Stimulated activated CD4-positive, alpha-beta T cell treated with anti-CD3 and anti-CD28 coated beads, Interleukin-15, amount 100 ng/mL, for 1 hour (primary cell): ENCODE results near the gene TPSAB1.

Experiments
- DNase-seq, 2 donors: peaks; one replicate each; pipeline ENCODE4 v3.0.0-alpha.2; 2020; ENCODE audit warnings: low read depth in 1 of 2, low spot score in 1 of 2

The TPSAB1 gene

GRCh38 chr16:1209081-1209480, 31.4 kb upstream of the TPSAB1 start:
- no peak for DNase-seq

DNA sequence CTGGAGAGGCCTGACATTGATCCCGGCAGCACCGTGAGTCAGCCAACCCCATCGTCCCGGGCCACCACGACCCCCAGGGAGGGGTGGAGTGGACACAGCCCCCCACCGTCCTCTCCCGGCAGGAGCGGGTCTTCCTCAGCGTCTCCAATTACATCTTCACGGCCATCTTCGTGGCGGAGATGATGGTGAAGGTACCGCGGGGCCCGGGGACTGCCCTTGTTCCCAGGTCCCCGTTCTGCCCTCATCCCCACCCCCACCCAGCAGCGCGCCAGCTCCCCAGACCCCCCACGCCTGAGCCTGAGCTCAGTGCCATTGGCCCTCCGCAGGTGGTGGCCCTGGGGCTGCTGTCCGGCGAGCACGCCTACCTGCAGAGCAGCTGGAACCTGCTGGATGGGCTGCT, 30.0 kb upstream of the TPSAB1 start:
- no peak for DNase-seq

- no peak for DNase-seq
Measured at GRCh38 chr16:1211451-1212268, 28.8 kb upstream of the TPSAB1 start.

DNA sequence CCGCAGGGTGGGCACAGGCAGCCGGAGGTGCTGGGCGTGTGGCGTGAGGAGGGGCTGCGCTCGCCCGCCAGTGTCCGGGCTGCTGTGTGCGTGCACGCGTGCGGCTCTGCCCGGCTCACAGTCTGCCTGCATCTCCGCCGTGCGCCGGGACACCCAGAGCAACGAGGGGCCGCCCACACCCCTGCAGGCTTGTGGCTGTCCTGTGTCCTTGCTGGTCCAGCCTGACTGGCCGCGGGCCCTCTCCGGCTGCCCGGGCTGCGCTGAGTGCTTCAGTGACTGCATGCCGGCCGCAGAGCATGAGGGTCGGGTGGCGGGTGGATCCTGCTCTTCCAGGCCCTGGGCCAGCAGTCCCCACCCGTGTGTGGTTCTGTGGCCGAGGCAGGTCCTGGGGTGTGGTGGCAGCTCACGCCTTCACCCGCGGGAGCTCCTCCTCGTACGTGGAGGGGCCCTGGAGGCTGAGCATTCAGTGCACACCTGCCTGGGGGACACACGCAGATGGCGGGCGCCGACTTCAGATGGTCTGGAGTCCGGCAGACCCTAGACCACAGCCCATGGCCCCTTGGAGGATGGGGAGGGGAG, 27.8 kb upstream of the TPSAB1 start:
- no peak for DNase-seq

DNA sequence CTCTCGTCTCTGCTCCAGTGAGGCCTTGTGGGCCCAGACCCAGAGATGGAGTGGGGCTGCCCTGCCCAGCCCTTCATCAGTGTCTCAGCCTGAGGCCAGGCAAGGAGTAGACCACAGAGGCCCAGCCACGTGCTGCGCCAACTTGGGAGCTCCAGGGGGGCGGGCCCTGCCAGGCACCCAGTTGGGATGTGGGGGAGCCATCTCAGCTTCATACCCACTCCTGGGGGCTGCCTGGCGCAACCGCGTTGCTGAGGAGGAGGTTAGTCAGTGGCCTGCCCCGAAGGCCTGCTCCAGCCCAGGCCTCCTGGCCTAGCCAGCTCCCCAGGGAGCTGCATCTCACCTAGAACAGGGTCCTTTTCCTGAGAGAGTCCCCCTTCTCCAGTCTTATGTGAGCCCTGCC, 27.3 kb upstream of the TPSAB1 start:
- DNase-seq, result no peak

GRCh38 chr16:1213796-1214372, 26.6 kb upstream of the TPSAB1 start:
- no peak for DNase-seq

- DNase-seq, result no peak
Measured at GRCh38 chr16:1214719-1215118, 25.8 kb upstream of the TPSAB1 start.

DNA sequence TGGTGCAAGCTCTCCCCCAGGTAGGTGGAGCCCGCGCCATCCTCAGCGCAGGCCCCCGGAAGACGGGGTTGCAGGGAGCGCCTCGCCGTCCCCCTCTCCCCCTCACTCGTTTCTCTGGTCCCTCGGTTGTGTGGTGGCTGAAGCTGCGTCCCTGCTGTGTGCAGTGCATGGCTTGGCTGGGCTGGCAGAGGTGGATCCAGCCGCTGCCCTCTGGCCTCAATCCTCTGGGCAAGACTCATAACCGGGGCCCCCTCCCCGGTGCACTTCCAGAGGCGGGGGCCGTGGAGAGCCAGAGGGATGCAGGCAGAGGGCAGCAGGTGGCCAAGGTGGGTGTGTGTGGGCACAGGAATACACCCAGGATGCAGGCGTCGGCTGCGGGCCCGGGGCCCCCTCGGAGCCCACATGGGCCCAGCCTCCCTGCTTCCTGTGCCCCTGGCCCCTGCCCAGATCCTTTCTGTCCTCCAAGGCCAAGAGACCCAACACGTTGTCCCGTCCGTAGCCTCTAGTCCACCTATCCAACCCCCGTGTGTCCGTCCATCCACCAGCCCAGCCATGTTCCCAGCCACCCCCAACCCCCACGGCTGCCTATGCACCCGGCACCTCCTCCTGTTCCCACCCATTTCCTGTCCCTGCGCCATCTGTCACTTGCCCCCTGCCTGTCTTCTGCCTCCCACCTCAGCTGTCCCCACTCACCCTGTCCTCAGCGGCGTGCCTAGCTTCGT, 24.8 kb upstream of the TPSAB1 start:
- DNase-seq, result no peak

DNA sequence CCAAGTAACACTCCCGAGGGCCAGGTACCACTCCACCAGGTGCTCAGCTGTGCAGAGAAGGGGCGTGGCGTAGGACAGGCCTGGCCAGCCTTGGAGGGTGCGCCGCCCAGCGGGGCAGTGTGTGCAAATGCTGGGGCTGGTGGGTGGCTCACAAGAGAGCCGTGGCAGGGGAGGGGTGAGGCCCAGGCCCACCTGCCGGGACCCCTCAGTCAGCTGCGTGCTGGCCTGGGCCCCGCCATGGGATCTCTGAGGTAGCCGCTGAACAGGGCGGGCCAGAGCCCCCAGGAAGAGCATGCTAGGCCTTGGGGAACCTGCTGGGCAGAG, 24.2 kb upstream of the TPSAB1 start:
- DNase-seq, result no peak

GRCh38 chr16:1216681-1217400, 23.7 kb upstream of the TPSAB1 start:
- DNase-seq, result no peak

DNA sequence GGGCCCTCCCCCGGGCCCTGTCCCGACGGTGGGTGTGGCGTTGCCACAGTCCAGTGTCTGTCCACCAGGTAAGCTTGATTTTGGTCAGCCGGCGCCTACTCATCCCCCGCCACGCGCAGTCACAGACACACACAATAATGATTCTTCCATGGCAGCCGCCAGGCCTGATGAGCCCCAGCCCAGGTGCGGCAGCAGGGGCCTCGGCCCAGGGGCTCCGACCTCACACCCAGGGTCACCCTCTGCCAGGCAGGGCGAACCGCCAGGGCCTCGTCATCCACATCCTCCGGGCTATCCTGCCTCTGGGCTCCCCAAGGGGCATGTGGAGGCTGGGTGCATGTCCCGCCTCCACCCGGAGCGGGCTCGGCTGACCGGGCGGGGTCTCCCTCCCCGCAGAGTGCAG, 23.0 kb upstream of the TPSAB1 start:
- DNase-seq, result no peak

DNA sequence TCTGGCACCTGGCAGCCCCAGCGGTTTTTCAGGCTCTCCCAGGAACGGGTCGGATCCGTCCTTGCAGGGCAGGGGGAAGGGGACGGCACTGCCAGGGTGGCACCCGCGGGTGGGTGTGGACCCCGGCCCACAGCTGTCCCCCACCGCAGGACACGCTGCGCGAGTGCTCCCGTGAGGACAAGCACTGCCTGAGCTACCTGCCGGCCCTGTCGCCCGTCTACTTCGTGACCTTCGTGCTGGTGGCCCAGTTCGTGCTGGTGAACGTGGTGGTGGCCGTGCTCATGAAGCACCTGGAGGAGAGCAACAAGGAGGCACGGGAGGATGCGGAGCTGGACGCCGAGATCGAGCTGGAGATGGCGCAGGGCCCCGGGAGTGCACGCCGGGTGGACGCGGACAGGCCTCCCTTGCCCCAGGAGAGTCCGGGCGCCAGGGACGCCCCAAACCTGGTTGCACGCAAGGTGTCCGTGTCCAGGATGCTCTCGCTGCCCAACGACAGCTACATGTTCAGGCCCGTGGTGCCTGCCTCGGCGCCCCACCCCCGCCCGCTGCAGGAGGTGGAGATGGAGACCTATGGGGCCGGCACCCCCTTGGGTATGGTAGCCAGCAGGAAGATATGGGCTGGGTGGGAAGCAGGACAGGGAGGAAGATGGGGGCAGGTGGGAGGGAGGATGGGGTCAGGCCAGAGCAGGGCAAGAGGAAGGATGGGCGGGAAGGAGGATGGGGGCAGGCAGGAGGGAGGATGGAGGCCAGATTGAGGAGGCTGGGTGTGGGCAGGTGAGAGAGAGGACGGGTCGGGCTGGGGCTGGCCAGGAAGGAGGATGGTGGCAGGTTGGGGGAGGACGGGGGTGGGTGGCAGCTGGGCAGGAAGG, 22.2 kb upstream of the TPSAB1 start:
- DNase-seq, result no peak

- DNase-seq, result no peak
Measured at GRCh38 chr16:1218930-1219611, 21.4 kb upstream of the TPSAB1 start.

DNA sequence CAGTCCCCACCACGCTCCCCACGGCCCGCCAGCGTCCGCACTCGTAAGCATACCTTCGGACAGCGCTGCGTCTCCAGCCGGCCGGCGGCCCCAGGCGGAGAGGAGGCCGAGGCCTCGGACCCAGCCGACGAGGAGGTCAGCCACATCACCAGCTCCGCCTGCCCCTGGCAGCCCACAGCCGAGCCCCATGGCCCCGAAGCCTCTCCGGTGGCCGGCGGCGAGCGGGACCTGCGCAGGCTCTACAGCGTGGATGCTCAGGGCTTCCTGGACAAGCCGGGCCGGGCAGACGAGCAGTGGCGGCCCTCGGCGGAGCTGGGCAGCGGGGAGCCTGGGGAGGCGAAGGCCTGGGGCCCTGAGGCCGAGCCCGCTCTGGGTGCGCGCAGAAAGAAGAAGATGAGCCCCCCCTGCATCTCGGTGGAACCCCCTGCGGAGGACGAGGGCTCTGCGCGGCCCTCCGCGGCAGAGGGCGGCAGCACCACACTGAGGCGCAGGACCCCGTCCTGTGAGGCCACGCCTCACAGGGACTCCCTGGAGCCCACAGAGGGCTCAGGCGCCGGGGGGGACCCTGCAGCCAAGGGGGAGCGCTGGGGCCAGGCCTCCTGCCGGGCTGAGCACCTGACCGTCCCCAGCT, 20.3 kb upstream of the TPSAB1 start:
- DNase-seq, result no peak

- DNase-seq, result no peak
Measured at GRCh38 chr16:1220841-1221627, 19.5 kb upstream of the TPSAB1 start.

GRCh38 chr16:1221628-1222552, 18.6 kb upstream of the TPSAB1 start:
- DNase-seq, result no peak

GRCh38 chr16:1222553-1223354, 17.8 kb upstream of the TPSAB1 start:
- DNase-seq, result no peak
